ENCODE data around the gene CABP7.

CABP7 gene

GRCh38 chr22:29769723-29770321, 50.0 kb downstream of the CABP7 start:
- Histone ChIP-seq H3K4me1 (peaks cover 13% of the 10 kb centered on the region), H3K4me3 (no peak overlapping the region), H3K36me3 (replicated peaks) (peaks cover 27% of the 10 kb centered on the region), H3K9me3 (no peaks in the 10 kb centered on the region), H3K27me3 (ENCODE audit: low read depth) (no peaks in the 10 kb centered on the region)
- in situ Hi-C loops (cut with MboI; ENCODE audit: low sequenced_read_pairs): no loop called here
- no peak for DNase-seq (ENCODE audit: low spot score in 2 of 2)

GRCh38 chr22:29772170-29772641, 52.4 kb downstream of the CABP7 start:
- DNase-seq (ENCODE audit: low spot score in 2 of 2): peak; percentile 19 to 49
- no peaks in the 10 kb centered on the region for H3K27me3 ChIP-seq (ENCODE audit: low read depth)
- peaks cover 6% of the 10 kb centered on the region for H3K4me1 ChIP-seq
- H3K9me3 ChIP-seq: no peaks in the 10 kb centered on the region
- peaks cover 27% of the 10 kb centered on the region for H3K36me3 ChIP-seq (replicated peaks)
- H3K4me3 ChIP-seq: no peak overlapping the region
- in situ Hi-C loops (cut with MboI; ENCODE audit: low sequenced_read_pairs): no loop called here

- no peak for DNase-seq (ENCODE audit: low spot score in 2 of 2)
- no peaks in the 10 kb centered on the region for H3K27me3 ChIP-seq (ENCODE audit: low read depth)
- peaks cover 4% of the 10 kb centered on the region for H3K4me1 ChIP-seq
- H3K36me3 ChIP-seq (replicated peaks): peaks cover 27% of the 10 kb centered on the region
- in situ Hi-C loops (cut with MboI; ENCODE audit: low sequenced_read_pairs): no loop called here
- no peaks in the 10 kb centered on the region for H3K9me3 ChIP-seq
- H3K4me3 ChIP-seq: no peak overlapping the region
Observed at GRCh38 chr22:29773233-29773632, 53.4 kb downstream of the CABP7 start.

- H3K36me3 ChIP-seq (replicated peaks): no peaks in the 10 kb centered on the region
- no peak overlapping the region for H3K4me3 ChIP-seq
- H3K27me3 ChIP-seq (ENCODE audit: low read depth): no peaks in the 10 kb centered on the region
- in situ Hi-C loops (cut with MboI; ENCODE audit: low sequenced_read_pairs): no loop called here
- DNase-seq (ENCODE audit: low spot score in 2 of 2): no peak
- H3K4me1 ChIP-seq: peaks cover 11% of the 10 kb centered on the region
- no peaks in the 10 kb centered on the region for H3K9me3 ChIP-seq
Observed at GRCh38 chr22:29780220-29780619, 60.4 kb downstream of the CABP7 start.

GRCh38 chr22:29780748-29781676, 61.2 kb downstream of the CABP7 start:
- H3K27me3 ChIP-seq (ENCODE audit: low read depth): no peaks in the 10 kb centered on the region
- peak in 1 of 2 experiments; percentile 29 for DNase-seq (ENCODE audit: low spot score in 2 of 2)
- H3K4me1 ChIP-seq: peaks cover 11% of the 10 kb centered on the region
- no peaks in the 10 kb centered on the region for H3K9me3 ChIP-seq
- in situ Hi-C loops (cut with MboI; ENCODE audit: low sequenced_read_pairs): no loop called here
- H3K4me3 ChIP-seq: no peak overlapping the region
- no peaks in the 10 kb centered on the region for H3K36me3 ChIP-seq (replicated peaks)
